Fibroblast of upper back skin (primary cell): ENCODE measurements around the gene GNG13.
"Not testable (repeated sequence)": the region's sequence is repeated elsewhere in the genome, so short reads cannot be mapped to it uniquely, and the experiment has no call there.

Source experiments
- DNase-seq: peaks from one replicate; pipeline ENCODE4 v3.0.0-alpha.2; 2013

GNG13 gene

DNA sequence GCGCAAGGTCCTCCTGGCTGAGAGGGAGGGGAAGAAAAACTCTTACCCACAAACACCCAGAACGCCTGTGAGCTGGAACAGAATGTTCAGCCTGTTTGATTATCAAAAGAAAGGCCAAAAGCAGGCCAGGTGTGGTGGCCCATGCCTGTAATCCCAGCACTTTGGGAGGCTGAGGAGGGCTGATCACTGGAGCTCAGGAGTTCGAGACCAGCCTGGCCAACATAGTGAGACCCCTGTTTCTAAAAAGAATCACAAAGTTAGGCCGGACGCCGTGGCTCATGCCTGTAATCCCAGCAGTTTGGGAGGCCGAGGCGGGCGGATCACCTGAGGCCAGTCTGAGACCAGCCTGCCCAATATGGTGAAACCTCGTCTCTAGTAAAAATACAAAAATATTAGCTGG is 24.2 kb downstream of the GNG13 start:
- not testable (repeated sequence) for DNase-seq

DNA sequence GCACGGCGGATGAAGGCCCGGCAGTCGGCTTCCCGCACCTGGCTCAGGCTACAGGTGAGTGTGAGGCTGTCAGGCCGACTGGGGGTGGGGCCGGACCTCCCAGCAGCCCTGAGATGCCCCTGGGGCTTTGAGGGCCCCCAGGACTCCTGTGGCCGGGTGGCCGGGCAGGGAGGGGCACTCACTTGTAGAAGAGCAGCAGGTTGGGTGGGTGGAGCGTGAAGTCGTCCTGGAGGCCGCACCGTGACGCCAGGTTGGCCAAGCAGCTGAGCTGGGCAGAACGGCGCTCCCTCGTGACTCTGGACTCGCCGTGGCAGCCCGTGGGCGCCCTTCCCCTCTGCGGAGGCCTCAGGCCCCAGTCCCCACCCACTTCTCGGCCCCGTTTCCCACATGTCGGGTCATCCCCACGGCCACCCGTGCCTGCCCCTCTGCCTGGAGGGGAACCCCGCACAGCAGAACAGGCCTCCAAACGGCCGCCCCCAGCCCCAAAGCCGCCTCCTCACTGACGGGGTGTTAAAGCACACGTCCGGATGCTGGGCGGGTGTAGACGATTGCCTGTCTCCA is 25.2 kb downstream of the GNG13 start:
- DNase-seq, result no peak

DNA sequence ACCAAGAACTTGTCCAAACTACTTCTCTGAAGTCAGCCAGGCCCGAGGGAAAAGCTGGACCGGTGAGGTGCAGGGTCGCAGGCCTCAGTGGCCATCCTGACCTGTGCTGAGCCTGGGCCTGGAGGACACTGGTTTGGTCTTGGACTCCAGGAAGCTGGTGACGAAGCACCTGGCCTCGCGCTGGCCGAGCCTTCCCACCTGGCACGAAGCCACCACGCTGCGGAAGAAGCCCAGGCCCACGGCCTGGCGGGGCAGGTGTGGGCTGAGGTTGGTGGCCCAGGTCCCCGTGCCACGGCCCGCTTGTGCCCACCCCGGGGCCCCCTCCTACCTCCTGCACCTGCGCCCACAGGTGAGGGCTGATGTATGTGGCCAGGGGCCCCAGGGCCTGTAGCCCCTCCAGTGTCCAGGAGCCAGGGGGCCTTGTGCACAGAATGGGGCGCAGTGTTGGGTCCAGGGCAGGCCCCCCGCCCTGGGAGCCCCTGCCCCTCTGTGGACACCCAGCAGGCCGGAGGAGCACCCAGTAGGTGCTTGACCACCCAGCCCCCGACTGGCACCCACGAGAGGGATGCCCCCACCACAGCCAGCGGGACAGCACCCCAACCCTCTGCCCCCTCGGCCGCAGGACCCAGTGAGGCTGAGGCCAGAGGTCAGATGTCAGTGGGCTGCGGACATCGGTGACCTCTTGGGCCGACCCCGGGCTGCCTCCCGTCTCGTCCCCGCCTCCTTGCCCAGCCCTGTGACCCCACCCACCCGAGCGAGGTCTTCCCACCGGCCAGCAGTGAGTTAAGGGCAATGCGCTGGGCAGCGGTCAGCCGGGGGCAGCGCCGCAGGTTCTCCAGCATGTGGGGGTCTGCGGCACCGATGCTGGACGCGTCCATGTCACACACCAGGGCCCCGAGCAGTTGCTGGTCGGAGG is 26.2 kb downstream of the GNG13 start:
- DNase-seq, result no peak

DNA sequence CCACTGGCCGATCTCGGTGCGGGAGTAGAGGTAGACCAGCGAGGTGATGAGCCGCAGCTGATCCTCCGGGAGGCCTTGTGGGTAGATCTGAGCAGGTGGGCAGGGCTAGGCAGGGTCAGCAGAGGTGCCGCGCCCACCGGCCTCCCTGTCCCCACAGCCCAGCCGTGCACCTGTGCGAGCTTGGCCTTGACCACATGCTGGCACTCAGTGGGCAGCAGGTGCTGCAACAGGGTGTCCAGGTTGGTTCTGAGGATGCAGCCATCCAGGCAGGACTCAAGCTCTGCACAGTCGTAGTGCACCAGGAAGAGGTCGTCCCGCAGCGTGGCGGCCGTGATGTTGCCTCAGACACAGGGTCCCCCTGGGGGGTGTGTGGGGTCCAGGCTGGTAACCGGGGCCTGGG is 27.6 kb downstream of the GNG13 start:
- no peak for DNase-seq

DNA sequence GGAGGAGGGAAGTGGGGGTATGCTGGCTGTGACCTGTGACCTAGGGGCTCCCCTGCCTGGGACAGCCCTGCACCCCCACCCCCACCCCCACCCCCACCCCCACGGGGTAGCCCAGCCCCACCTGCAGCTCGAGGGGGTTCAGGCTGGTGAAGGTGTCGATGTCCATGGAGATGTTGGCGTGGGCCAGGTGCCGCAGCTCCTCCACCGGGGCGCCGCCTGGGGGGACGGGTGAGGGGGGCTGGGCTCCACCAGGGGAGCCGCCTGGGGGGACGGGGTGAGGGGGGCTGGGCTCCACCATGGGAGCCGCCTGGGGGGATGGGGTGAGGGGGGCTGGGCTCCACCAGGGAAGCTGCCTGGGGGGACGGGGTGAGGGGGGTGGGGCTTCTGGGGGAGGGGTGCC is 30.1 kb downstream of the GNG13 start:
- no peak for DNase-seq

DNA sequence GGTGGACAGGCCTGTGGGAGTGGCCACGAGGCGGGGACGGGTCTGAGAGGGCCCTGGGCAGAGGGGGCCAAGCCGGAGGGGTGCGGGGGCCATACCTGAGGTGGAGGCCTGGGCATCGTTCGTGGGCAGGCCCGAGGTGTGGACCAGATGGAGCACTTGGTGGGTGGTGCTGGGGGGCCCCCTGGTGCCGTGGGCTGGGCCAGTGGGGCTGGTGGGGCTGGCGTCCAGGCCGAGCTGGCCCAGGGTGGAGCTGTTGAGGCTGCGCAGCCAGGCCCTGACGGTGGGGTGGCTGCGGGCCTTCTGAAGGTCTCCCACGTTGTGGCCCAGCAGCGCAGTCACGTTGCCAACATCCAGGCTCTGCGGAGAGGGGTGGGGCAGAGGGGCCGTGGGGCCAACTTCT is 30.6 kb downstream of the GNG13 start:
- no peak for DNase-seq

DNA sequence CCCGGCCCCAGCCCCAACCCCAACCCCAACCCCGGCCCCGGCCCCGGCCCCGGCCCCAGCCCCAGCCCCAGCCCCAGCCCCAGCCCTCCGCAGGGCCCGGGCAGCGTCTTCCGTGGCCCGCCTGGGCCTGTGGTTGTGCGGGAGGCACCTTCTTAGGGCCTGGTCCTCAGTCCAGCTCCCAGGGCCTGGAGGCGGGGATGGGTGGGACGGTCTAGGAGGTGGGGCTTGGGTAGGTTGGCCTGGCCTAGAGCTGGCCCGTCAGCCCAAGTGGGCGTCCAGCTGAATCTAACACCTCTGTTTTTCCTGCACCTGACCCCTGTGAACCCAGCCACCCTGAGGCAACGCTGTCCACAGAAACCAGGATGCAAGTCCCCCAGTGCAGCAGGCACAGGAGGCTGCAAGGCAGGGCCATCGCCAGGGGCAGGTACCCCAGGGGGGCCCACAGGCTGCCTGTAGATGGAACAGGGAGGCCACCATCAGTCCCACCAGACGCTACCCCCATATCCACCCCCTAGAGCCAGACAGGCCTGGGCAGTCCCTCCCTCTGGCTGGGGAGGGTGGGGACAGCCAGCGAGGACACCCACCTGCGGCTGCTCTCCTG is 31.2 kb downstream of the GNG13 start:
- no peak for DNase-seq

DNA sequence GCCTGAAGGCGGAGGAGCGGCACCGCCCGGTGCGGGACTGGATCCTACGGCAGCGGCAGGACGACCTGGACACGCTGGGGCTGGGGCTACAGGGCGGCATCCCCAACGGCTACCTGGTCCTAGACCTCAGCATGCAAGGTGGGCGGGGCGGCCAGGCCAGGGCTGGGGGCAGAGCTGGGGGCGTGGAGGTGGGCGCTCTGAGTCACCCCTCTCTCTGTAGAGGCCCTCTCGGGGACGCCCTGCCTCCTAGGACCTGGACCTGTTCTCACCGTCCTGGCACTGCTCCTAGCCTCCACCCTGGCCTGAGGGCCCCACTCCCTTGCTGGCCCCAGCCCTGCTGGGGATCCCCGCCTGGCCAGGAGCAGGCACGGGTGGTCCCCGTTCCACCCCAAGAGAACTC is 32.1 kb downstream of the GNG13 start:
- no peak for DNase-seq

DNA sequence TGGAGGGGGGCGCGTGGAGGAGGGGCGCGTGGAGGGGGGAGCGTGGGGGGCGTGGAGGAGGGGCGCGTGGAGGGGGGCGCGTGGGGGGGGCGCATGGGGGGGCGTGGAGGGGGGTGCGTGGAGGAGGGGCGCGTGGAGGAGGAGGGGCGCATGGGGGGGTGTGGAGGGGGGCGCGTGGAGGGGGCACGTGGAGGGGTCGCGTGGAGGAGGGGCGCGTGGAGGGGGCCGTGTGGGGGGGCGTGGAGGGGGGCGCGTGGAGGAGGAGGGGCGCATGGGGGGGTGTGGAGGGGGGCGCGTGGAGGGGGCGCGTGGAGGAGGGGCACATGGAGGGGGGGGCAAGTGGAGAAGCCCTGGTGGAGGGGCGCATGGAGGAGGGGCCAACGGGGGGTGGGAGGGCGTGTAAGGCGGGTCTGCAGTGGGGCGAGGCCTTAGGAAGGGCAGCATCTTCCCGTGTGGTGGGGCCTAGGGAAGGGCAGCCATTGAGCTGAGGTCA is 32.7 kb downstream of the GNG13 start:
- DNase-seq, result no peak

DNA sequence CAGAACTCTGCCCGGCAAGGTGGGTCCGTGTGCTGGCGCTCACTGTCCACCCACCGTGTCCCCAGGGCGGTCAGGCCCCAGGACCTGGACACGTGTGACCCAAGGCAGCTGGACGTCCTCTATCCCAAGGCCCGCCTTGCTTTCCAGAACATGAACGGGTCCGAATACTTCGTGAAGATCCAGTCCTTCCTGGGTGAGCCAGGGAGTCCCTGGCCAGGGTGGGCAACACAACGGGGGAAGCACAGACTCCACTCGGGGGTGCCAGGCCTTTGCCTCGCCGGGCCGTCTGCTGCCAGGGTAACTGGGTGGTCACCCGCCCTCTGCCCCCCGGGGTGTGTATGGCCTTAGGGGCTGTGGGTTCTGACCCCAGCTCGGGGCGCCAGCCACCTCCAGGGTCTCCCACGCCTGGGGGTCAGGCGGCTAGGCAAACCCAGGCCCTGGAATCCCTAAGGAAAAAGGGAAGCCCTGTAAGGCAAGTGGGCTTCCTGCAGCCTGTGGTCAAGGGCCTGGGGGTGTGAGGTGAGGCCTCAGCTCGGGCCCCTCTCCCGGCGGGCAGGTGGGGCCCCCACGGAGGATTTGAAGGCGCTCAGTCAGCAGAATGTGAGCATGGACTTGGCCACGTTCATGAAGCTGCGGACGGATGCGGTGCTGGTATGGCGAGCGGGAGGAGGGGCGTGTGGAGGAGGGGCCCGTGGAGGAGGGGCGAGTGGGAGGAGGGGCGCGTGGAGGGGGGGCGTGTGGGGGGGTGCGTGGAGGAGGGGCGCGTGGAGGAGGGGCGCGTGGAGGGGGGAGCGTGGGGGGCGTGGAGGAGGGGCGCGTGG is 33.5 kb downstream of the GNG13 start:
- no peak for DNase-seq

DNA sequence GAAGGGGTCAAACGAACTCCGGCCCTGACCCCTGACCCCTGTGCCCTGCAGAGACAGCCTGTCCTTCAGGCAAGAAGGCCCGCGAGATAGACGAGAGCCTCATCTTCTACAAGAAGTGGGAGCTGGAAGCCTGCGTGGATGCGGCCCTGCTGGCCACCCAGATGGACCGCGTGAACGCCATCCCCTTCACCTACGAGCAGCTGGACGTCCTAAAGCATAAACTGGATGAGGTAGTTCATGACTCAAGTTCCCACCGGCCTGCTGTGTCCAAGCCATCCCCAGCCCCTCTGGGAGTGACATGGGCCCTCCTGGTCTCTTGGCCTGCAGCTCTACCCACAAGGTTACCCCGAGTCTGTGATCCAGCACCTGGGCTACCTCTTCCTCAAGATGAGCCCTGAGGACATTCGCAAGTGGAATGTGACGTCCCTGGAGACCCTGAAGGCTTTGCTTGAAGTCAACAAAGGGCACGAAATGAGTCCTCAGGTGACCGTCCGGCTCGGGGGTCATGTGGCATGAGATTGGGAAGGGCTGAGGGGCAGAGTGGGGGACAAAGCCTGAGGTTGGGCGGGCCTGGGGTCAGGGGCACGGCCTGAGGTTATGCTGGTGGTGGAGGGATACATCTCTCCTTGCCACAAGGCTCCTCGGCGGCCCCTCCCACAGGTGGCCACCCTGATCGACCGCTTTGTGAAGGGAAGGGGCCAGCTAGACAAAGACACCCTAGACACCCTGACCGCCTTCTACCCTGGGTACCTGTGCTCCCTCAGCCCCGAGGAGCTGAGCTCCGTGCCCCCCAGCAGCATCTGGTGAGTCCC is 34.3 kb downstream of the GNG13 start:
- DNase-seq, result no peak

DNA sequence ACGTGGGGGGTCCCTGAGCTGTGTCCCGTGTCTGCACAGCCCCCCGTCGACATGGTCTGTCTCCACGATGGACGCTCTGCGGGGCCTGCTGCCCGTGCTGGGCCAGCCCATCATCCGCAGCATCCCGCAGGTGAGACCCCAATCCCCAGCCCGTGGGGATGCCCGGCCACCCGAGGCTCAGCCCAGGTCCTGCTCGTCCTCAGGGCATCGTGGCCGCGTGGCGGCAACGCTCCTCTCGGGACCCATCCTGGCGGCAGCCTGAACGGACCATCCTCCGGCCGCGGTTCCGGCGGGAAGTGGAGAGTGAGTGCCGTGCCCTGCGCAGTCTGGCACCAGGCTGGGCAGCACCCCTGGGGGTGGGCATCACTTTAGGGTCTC is 35.1 kb downstream of the GNG13 start:
- no peak for DNase-seq

DNA sequence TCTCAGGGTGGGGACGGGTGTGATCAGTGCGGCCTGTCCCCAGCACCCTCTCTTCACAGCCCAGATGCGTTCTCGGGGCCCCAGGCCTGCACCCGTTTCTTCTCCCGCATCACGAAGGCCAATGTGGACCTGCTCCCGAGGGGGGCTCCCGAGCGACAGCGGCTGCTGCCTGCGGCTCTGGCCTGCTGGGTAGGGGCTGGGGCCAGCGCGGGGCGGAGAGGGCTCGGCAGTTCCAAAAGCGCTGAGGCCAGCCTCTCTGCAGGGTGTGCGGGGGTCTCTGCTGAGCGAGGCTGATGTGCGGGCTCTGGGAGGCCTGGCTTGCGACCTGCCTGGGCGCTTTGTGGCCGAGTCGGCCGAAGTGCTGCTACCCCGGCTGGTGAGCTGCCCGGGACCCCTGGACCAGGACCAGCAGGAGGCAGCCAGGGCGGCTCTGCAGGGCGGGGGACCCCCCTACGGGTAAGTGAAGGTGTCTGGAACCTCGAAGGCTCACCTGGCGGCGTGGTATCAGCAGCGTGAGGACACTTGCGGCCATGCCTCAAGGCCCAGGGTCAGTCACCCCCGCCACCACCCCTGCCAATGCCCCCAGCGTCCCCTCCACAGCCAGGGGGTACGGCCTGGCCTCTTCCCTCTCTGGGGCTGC is 35.6 kb downstream of the GNG13 start:
- DNase-seq, result no peak

DNA sequence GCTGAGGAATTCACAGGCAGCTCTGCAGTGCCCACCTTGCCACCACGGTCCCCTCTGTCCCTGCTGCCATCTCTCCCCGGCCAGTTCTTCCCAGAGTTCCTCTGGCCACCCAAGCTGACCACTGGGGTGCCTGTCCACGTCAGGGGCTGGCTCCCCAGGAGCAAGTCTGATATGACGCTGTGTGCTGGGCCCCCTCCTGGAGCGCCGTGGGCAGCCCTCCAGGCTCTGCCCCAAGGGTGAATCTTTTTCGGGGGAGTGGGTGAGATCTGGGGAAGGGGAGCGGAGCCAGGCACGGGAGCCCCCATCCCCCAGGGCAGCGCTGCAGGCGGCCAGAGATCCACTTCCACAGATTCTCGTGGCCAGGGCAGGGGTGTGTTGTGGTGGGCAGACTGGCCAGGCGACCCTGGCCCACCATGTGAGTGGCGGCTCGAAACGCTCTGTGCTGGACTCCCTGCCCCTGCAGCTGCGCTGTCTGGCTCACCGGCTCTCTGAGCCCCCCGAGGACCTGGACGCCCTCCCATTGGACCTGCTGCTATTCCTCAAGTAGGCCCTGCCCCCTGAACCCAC is 36.3 kb downstream of the GNG13 start:
- no peak for DNase-seq

DNA sequence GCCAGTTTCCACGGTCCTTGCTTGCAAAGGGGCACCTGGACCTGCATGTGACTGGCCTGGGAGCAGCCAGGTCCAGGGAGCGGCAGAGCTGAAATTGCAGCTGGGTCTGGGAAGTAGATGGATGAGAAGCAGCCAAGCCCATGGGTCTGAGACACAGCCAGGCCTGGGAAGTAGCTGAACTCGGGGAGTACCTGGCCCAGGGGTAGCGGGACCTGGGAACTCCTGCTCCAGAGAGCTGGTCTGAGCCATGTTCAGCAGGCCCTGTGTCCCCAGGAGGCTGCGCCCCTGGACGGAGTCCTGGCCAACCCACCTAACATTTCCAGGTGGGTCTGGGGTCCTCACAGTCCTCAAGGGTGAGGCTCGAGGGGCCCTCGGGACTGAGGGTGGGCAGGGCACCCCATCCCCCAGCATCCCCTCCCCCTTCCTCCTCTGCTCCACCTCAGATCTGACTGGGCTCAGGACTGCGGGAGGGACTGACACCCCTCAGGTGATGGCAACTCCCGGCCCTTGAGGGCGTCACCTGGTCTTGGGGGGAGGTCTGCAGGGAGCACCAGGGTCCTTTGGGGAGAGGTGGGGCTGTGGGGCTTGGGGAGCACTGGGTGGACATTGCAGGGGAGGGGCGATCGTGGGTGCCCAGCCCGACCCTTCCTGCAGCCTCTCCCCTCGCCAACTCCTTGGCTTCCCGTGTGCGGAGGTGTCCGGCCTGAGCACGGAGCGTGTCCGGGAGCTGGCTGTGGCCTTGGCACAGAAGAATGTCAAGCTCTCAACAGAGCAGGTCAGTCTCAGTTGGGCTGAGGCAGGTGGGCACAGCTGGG is 37.0 kb downstream of the GNG13 start:
- no peak for DNase-seq

DNA sequence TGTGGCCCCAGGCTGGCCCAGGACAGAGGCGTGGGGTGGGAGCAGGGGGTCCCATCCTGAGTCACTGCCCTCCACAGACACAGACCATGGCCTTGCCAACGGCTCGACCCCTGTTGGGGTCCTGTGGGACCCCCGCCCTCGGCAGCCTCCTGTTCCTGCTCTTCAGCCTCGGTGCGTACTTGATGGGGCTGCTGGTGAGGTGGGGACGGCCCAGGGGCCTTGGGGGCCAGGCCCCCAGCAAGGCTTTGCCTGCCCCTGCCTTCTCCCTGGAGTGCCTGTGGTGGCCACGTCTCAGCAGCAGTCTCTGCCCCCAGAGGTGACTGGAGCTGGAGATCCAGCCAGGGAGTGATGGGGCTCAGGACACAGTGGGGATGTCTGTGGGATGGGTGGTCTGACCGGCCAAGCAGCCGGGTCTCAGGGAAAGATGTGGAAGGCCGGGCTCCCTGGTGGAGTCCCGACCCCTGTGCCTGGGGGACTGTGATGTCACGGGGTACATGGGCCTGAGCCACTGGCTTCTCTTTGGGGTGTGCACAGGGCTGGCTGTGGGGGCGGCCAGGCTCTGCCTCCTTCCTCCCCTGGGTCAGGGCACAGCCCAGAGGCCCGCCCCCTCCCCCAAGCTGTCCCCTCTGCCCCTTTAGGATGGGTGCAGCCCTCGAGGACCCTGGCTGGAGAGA is 37.8 kb downstream of the GNG13 start:
- no peak for DNase-seq

DNA sequence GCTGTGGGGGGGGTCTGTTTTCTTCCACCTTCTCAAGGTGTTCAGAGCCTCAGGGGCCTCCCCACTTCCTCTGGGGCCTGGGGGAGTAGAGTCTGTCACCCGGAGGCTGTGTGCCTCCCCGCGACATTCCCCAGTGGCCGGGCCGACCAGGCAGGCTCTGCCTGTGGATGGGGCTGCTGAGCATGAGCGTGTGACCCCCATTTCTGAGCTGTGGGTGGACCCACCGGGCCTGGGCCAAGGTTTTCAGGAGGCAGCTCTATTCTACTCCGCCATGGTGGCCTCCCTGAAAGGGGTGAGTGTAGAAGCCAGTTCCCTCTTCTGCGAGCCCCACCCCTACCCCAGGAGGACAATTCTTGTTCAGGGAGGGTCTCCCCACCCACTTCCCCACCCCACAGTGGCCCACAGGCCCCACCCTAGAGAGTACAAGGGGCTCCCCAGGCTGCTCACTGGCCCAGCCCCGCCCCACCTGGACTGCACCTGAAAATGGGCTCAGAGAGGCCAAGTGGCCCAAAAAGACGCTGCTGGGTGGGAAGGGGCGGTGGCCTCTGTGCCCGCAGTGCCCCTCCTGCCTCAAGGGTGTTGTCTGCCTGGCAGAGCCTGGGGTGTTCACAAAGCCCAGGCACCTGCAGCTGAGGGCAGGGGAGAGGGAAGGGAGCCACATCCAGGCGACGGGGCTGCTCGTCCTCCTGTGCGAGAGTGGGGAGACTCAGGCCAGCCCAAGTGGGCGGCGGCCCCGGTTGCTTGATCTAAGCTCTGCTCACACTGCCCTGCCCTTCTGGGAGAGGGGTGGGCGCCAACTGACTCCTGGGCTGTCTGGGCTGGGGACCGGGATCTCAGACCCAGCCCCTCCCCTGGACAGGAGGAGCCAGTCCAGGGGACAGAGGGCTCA is 38.7 kb downstream of the GNG13 start:
- DNase-seq, result no peak

DNA sequence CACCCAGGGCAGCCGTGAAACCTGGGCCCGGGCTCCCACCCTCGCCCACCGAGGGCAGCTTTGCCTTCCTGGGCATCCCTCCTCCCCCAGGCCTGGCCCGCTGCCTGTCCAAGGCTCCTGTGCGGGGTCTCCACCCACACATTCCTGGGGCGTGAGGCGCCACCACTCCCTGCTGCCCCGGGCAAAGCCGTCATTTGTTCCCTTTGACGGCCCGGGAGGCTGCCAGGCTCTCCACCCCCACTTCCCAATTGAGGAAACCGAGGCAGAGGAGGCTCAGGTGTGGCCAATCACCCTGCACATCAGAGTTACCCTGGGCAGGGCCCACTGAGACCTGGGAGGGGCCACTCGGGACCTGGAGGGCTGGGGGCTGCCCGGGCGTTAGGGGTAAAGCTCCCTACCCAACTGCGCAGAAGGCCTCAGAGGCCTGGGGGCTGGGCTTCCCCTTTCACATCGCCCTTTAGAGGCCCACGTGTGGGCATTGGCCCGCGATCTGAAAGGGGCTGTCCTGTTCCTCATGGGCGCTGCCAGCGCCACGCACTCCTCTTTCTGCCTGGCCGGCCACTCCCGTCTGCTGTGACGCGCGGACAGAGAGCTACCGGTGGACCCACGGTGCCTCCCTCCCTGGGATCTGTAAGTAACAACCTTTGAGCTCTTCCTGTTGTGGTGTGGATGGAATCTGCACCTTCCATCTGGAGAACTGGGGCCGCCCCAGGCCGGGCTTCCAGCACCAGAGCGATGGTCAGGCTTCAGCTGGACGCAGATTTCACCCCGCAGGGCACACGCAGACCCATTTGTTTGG is 39.8 kb downstream of the GNG13 start, which contains the start of gene MSLN:
MSLN (plus strand) TSS at position 190 of the 799 bp plus-strand sequence. CDS start 1,947 bp downstream, outside the sequence.
- no peak for DNase-seq
